CD4-positive, alpha-beta T cell (primary cell): Measurements from ENCODE around the gene MAD2L2. TPM values are rescaled to one million over a fixed set of nuclear protein-coding genes. Genes with fewer than 3 reads are reported as not detected.

Experiments
- ATAC-seq: fragments of 200-7000 bp; cut with Tn5 transposase; one replicate; pipeline ENCODE4 v1.10.0; 2022; ENCODE audit warnings: mild to moderate bottlenecking; ENCODE audit not compliant: poor library complexity
- CTCF ChIA-PET: fragments of 350-600 bp; sonication (Branson Sonifier 250); formaldehyde crosslinking; loops from one replicate; lab custom pipeline; 2021; ENCODE audit warnings: antibody characterized with exemption, inconsistent platforms; lab: Charles Lee
- POLR2A ChIA-PET: fragments of 350-600 bp; sonication (Branson Sonifier 250); formaldehyde crosslinking; loops from one replicate; lab custom pipeline; 2021; ENCODE audit warnings: antibody characterized with exemption, inconsistent platforms; lab: Charles Lee
- DNase-seq, 14 experiments: peaks; one replicate each; pipeline ENCODE4 v3.0.0-alpha.2; 2013 to 2020; ENCODE audit warnings: mixed read lengths in 2 of 14
- H3K27ac ChIP-seq, 2 donors: one replicate each; pipeline versions ENCODE4 v1.5.1 to v1.7.0; 2013; ENCODE audit warnings: low read length in 2 of 2, low read depth in 1 of 2, mild to moderate bottlenecking in 1 of 2
- H3K27me3 ChIP-seq, 2 experiments: 1 replicate in 1 of 2; 2 replicates in 1 of 2; pipeline versions ENCODE4 v1.6.1 to v1.7.0; 2013; ENCODE audit warnings: low read length in 2 of 2, control low read depth in 1 of 2, mild to moderate bottlenecking in 1 of 2, moderate library complexity in 1 of 2; ENCODE audit not compliant: insufficient read depth in 2 of 2, control insufficient read depth in 1 of 2
- H3K36me3 ChIP-seq: one replicate; pipeline ENCODE4 v1.6.1; 2013; ENCODE audit warnings: low read length, control low read depth; ENCODE audit not compliant: insufficient read depth
- H3K4me1 ChIP-seq: one replicate; pipeline ENCODE4 v1.6.1; 2013; ENCODE audit warnings: low read length, control low read depth; ENCODE audit not compliant: insufficient read depth
- H3K4me3 ChIP-seq: one replicate; pipeline ENCODE4 v1.5.1; 2013; ENCODE audit warnings: mild to moderate bottlenecking, low read length, moderate library complexity
- H3K9me3 ChIP-seq, 2 experiments: 1 replicate in 1 of 2; 2 replicates in 1 of 2; pipeline versions ENCODE4 v1.6.1 to v1.7.0; 2013; ENCODE audit warnings: low read length in 2 of 2, mild to moderate bottlenecking in 2 of 2, control low read depth in 1 of 2, moderate library complexity in 1 of 2; ENCODE audit not compliant: control insufficient read depth in 1 of 2, insufficient read depth in 1 of 2
- H3K27ac Mint-ChIP-seq: one replicate; pipeline ENCODE4 v1.8.0; 2020; ENCODE audit warnings: mixed read lengths
- H3K27me3 Mint-ChIP-seq: one replicate; pipeline ENCODE4 v1.8.0; 2021; ENCODE audit warnings: mixed read lengths
- H3K36me3 Mint-ChIP-seq: one replicate; pipeline ENCODE4 v1.8.0; 2021; ENCODE audit warnings: low read depth, mixed read lengths
- H3K4me1 Mint-ChIP-seq: one replicate; pipeline ENCODE4 v1.8.0; 2021; ENCODE audit warnings: low read depth, mixed read lengths
- H3K4me3 Mint-ChIP-seq: one replicate; pipeline ENCODE4 v1.8.0; 2020; ENCODE audit warnings: mild to moderate bottlenecking, mixed read lengths
- H3K9me3 Mint-ChIP-seq: one replicate; pipeline ENCODE4 v1.8.0; 2020; ENCODE audit warnings: mixed read lengths
- CTCF ChIP-seq: fragments of 200-600 bp; IDR thresholded peaks from one replicate; pipeline ENCODE4 v1.8.0; 2022; ENCODE audit warnings: antibody characterized with exemption, mild to moderate bottlenecking
- intact Hi-C, 2 experiments: fragments of 100-400 bp; cut with DNase I in 1 of 2; cut with micrococcal nuclease in 1 of 2; formaldehyde crosslinking; loops; one replicate each; pipeline versions ENCODE4 v1.15.1 to v1.9.0; 2023 to 2025; cut with DNase I, micrococcal nuclease
- total RNA-seq, 174 experiments: library from RNA in 2 of 174; stranded (reverse) in 2 of 174; gene quantifications; one replicate each; pipeline ENCODE4 v1.2.3 and lab custom pipeline; 2021 to 2026

The MAD2L2 gene
- total RNA-seq, 2 experiments from 2014 or later, result 24.6 to 28.3 TPM

GRCh38 chr1:11651017-11651416 is 29.9 kb downstream of the MAD2L2 start:
- POLR2A ChIA-PET, result interaction anchor here (0.9 to 3.8 kb wide), 8 partner anchors 12 to 591 kb away, joined by 3 to 28 read pairs (median 6); partner anchors contain the start of genes AGTRAP, FBXO6 and SRM
- intact Hi-C loops, result loop anchor here (2.0 to 5.0 kb wide), 3 partner anchors 98 to 256 kb away; partner anchors contain the start of genes CLCN6 (in 1 of the 2) and MTHFR (in 1 of the 2)
- H3K36me3 ChIP-seq, result no peaks in the 10 kb centered on the region
- CTCF ChIA-PET, result interaction anchor here (0.6 to 4.6 kb wide), 12 partner anchors 9 to 613 kb away, joined by 3 to 47 read pairs (median 7); partner anchors contain the start of genes AGTRAP, FBXO6 and MAD2L2
- no peaks in the 10 kb centered on the region for H3K27me3 ChIP-seq
- no peak overlapping the region for H3K27ac ChIP-seq
- Mint-ChIP-seq H3K4me1 (peaks cover 49% of the 10 kb centered on the region), H3K9me3 (no peaks in the 10 kb centered on the region), H3K27me3 (no peaks in the 10 kb centered on the region), H3K27ac (peak overlapping the region; percentile 62), H3K36me3 (peaks cover 3% of the 10 kb centered on the region), H3K4me3 (peak overlapping the region; percentile 87)
- TF ChIP-seq CTCF, result no peak
- ATAC-seq, result no peak
- H3K4me1 ChIP-seq, result peaks cover 52% of the 10 kb centered on the region
- H3K9me3 ChIP-seq, result no peaks in the 10 kb centered on the region
- H3K4me3 ChIP-seq, result peak overlapping the region; percentile 35
- peak in 1 of 14 experiments; percentile 25 for DNase-seq

GRCh38 chr1:11650331-11650991 is 30.5 kb downstream of the MAD2L2 start:
- peak overlapping the region; percentile 62 for H3K27ac Mint-ChIP-seq
- intact Hi-C loops, result loop anchor here (1.0 to 5.0 kb wide), 5 partner anchors 69 to 257 kb away; partner anchors contain the start of genes CLCN6 (in 1 of the 2) and MTHFR (in 1 of the 2)
- H3K27ac ChIP-seq, result no peak overlapping the region
- H3K4me1 ChIP-seq, result peaks cover 47% of the 10 kb centered on the region
- ATAC-seq, result peak; percentile 66
- H3K27me3 Mint-ChIP-seq, result no peaks in the 10 kb centered on the region
- CTCF ChIA-PET, result interaction anchor here (0.6 to 4.6 kb wide), 15 partner anchors 9 to 613 kb away, joined by 3 to 47 read pairs (median 5); partner anchors contain the start of genes AGTRAP, FBXO6 and MAD2L2
- no peaks in the 10 kb centered on the region for H3K9me3 ChIP-seq
- peak; percentile 57 to 91 (median 74) for DNase-seq
- peak; percentile 61 for TF ChIP-seq CTCF
- no peaks in the 10 kb centered on the region for H3K36me3 ChIP-seq
- H3K27me3 ChIP-seq, result no peaks in the 10 kb centered on the region
- POLR2A ChIA-PET, result interaction anchor here (0.6 to 3.8 kb wide), 12 partner anchors 12 to 638 kb away, joined by 3 to 28 read pairs (median 4); partner anchors contain the start of genes AGTRAP, FBXO6, MTOR and SRM
- H3K9me3 Mint-ChIP-seq, result no peaks in the 10 kb centered on the region
- peaks cover 44% of the 10 kb centered on the region for H3K4me1 Mint-ChIP-seq
- no peaks in the 10 kb centered on the region for H3K36me3 Mint-ChIP-seq
- peak overlapping the region; percentile 87 for H3K4me3 Mint-ChIP-seq
- peak overlapping the region; percentile 35 for H3K4me3 ChIP-seq

- DNase-seq (peak in 2 of 14 experiments; percentile 27 to 53), ATAC-seq (no peak)
- no peaks in the 10 kb centered on the region for H3K9me3 ChIP-seq
- H3K27me3 ChIP-seq, result no peaks in the 10 kb centered on the region
- CTCF ChIA-PET, result interaction anchor here (0.9 to 4.6 kb wide), 14 partner anchors 8 to 612 kb away, joined by 3 to 47 read pairs (median 6); partner anchors contain the start of genes AGTRAP, FBXO6 and MAD2L2
- H3K4me1 ChIP-seq, result peaks cover 43% of the 10 kb centered on the region
- no peak for TF ChIP-seq CTCF
- no peaks in the 10 kb centered on the region for H3K36me3 ChIP-seq
- Mint-ChIP-seq H3K27me3 (no peaks in the 10 kb centered on the region), H3K4me1 (peaks cover 40% of the 10 kb centered on the region), H3K27ac (peak overlapping the region; percentile 1), H3K4me3 (peak overlapping the region; percentile 58), H3K36me3 (no peaks in the 10 kb centered on the region), H3K9me3 (no peaks in the 10 kb centered on the region)
- H3K4me3 ChIP-seq, result no peak overlapping the region
- POLR2A ChIA-PET, result interaction anchor here (0.6 to 3.8 kb wide), 11 partner anchors 15 to 637 kb away, joined by 3 to 28 read pairs (median 4); partner anchors contain the start of genes AGTRAP, FBXO6, MTOR and SRM
- intact Hi-C loops, result loop anchor here (1.0 to 10.0 kb wide), 6 partner anchors 70 to 1155 kb away; partner anchors contain the start of genes CLCN6 (in 1 of the 2) and MTHFR (in 1 of the 2)
- no peak overlapping the region for H3K27ac ChIP-seq
Measured at GRCh38 chr1:11649624-11650330, 31.2 kb downstream of the MAD2L2 start.
